Measurements from ENCODE around the gene SALL2. TPM values are rescaled to one million over a fixed set of nuclear protein-coding genes. Genes with fewer than 3 reads are reported as not detected.

Gene SALL2
- total RNA-seq, 1 experiment from 2014 or later: 287 TPM

- Histone ChIP-seq H2AK5ac (ENCODE audit: insufficient read length, low read length) (no peak overlapping the region), H3K27me3 (ENCODE audit: insufficient read depth, low read length) (no peaks in the 10 kb centered on the region), H3K56ac (ENCODE audit: insufficient read length, low read depth, low read length) (no peak overlapping the region), H3K79me2 (ENCODE audit: insufficient read depth, low read length) (peaks cover 19% of the 10 kb centered on the region; the same call in 1 of the 2 replicates), H3K79me1 (ENCODE audit: insufficient read depth, low read depth, low read length, poor library complexity, severe bottlenecking) (peaks cover 9% of the 10 kb centered on the region), H3K4ac (ENCODE audit: low read depth, low read length) (no peak overlapping the region), H3K4me2 (ENCODE audit: insufficient read depth, insufficient read length, low read length) (peak overlapping the region; percentile 65), H2AFZ (ENCODE audit: low read length) (no peak overlapping the region), H3K23me2 (ENCODE audit: insufficient read length, low read depth, low read length, poor library complexity, severe bottlenecking) (peaks cover 8% of the 10 kb centered on the region), H3K4me1 (ENCODE audit: insufficient read depth, low read length) (peaks cover 12% of the 10 kb centered on the region; the same call in 1 of the 2 replicates), H3K23ac (ENCODE audit: insufficient read length, low read depth, low read length) (no peak overlapping the region), H2BK20ac (ENCODE audit: low read depth, low read length, poor library complexity, severe bottlenecking) (no peak overlapping the region), H4K91ac (ENCODE audit: insufficient read length, low read depth, low read length) (no peak overlapping the region), H3T11ph (ENCODE audit: low read length) (no peak overlapping the region), H3K9ac (ENCODE audit: extremely low read depth, insufficient read length, low read length) (no peak overlapping the region), H2BK120ac (ENCODE audit: low read depth, low read length, poor library complexity, severe bottlenecking) (peak overlapping the region; percentile 12), H4K5ac (ENCODE audit: insufficient read length, low read depth, low read length) (no peak overlapping the region), H3K27ac (ENCODE audit: insufficient read length, low read depth, low read length) (peak overlapping the region; percentile 98), H2BK15ac (ENCODE audit: low read depth, low read length) (no peak overlapping the region), H4K8ac (replicated peaks; ENCODE audit: insufficient read length, low read depth, low read length) (no peak overlapping the region), H3K18ac (ENCODE audit: insufficient read length, low read depth, low read length) (no peak overlapping the region), H3K14ac (ENCODE audit: insufficient read depth, low read length) (no peak overlapping the region), H4K20me1 (ENCODE audit: control insufficient read depth, insufficient read depth, insufficient read length) (no peaks in the 10 kb centered on the region), H2BK5ac (ENCODE audit: insufficient read length, low read length) (no peak overlapping the region), H3K9me3 (ENCODE audit: control insufficient read depth, low read depth, low read length) (no peaks in the 10 kb centered on the region), H2BK12ac (ENCODE audit: insufficient read length, low read depth, low read length) (no peak overlapping the region)
- Mint-ChIP-seq H3K27ac (peak overlapping the region; percentile 97 to 100 (median 99)), H3K9me3 (no peaks in the 10 kb centered on the region), H3K4me1 (peaks cover 70% of the 10 kb centered on the region in 2 experiments), H3K36me3 (ENCODE audit: insufficient read depth in 1 of 3, low read depth in 3 of 3) (peaks cover 40 to 65% (median 46%) of the 10 kb centered on the region in 3 experiments), H3K4me3 (peak overlapping the region; percentile 83 to 86), H3K27me3 (ENCODE audit: low read depth) (no peaks in the 10 kb centered on the region)
- TF ChIP-seq, protein P1, sequence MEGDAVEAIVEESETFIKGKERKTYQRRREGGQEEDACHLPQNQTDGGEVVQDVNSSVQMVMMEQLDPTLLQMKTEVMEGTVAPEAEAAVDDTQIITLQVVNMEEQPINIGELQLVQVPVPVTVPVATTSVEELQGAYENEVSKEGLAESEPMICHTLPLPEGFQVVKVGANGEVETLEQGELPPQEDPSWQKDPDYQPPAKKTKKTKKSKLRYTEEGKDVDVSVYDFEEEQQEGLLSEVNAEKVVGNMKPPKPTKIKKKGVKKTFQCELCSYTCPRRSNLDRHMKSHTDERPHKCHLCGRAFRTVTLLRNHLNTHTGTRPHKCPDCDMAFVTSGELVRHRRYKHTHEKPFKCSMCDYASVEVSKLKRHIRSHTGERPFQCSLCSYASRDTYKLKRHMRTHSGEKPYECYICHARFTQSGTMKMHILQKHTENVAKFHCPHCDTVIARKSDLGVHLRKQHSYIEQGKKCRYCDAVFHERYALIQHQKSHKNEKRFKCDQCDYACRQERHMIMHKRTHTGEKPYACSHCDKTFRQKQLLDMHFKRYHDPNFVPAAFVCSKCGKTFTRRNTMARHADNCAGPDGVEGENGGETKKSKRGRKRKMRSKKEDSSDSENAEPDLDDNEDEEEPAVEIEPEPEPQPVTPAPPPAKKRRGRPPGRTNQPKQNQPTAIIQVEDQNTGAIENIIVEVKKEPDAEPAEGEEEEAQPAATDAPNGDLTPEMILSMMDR (conservative IDR thresholded peaks at IDR 0.05): no peak
- no CpG with 5 or more reads among the region's 1 CpG for WGBS (ENCODE audit: extremely low coverage, insufficient read length, low lambda C conversion rate)
- DNase-seq: no peak
Measured at GRCh38 chr14:21527318-21527679, 1.2 kb upstream of the SALL2 start.

All from H9 (cell line).